Anterior cingulate cortex (tissue), 58 donors: ENCODE measurements around the gene KRTAP4-9.
"Not testable (repeated sequence)": the region's sequence is repeated elsewhere in the genome, so short reads cannot be mapped to it uniquely, and the experiment has no call there.

Source experiments
- DNase-seq, 58 donors: peaks; one replicate each; lab custom pipeline; 2025; lab: John Stamatoyannopoulos, UW

The KRTAP4-9 gene

GRCh38 chr17:41123991-41124371 lies 18.8 kb downstream of the KRTAP4-9 start, which contains the start of gene KRTAP4-12:
Gene KRTAP4-12, minus strand, starts transcription at chr17:41124182. Its CDS starts 60 bp downstream, at chr17:41124122.
- DNase-seq: not testable (repeated sequence)

- DNase-seq: no peak
Measured at GRCh38 chr17:41125064-41125463, 19.9 kb downstream of the KRTAP4-9 start.

- DNase-seq: no peak
Measured at GRCh38 chr17:41126412-41126811, 21.2 kb downstream of the KRTAP4-9 start.

GRCh38 chr17:41127371-41127770 lies 22.2 kb downstream of the KRTAP4-9 start:
- no peak for DNase-seq

GRCh38 chr17:41131979-41132378 lies 26.8 kb downstream of the KRTAP4-9 start:
- DNase-seq: no peak

GRCh38 chr17:41133880-41134735 lies 28.9 kb downstream of the KRTAP4-9 start:
- DNase-seq: no peak

- not testable (repeated sequence) for DNase-seq
Measured at GRCh38 chr17:41139865-41140264, 34.7 kb downstream of the KRTAP4-9 start.

- no peak for DNase-seq
Measured at GRCh38 chr17:41140360-41141131, 35.4 kb downstream of the KRTAP4-9 start, which contains the start of gene KRTAP4-6. Gene KRTAP4-6, minus strand, starts transcription at chr17:41140544. Its CDS starts 57 bp downstream, at chr17:41140487.

- no peak for DNase-seq
Measured at GRCh38 chr17:41141361-41141760, 36.2 kb downstream of the KRTAP4-9 start.

GRCh38 chr17:41144846-41145245 lies 39.7 kb downstream of the KRTAP4-9 start:
- no peak for DNase-seq

GRCh38 chr17:41145261-41145660 lies 40.1 kb downstream of the KRTAP4-9 start:
- no peak for DNase-seq

GRCh38 chr17:41147531-41148204 lies 42.5 kb downstream of the KRTAP4-9 start:
- no peak for DNase-seq

- not testable (repeated sequence) for DNase-seq
Measured at GRCh38 chr17:41148971-41149651, 43.9 kb downstream of the KRTAP4-9 start.

- DNase-seq: no peak
Measured at GRCh38 chr17:41149652-41149985, 44.4 kb downstream of the KRTAP4-9 start, which contains the start of gene KRTAP4-5. Gene KRTAP4-5, minus strand, starts transcription at chr17:41149825. Its CDS starts 58 bp downstream, at chr17:41149767.

GRCh38 chr17:41150026-41150425 lies 44.8 kb downstream of the KRTAP4-9 start:
- DNase-seq: no peak

GRCh38 chr17:41151525-41151924 lies 46.3 kb downstream of the KRTAP4-9 start:
- no peak for DNase-seq

GRCh38 chr17:41153856-41154255 lies 48.7 kb downstream of the KRTAP4-9 start:
- DNase-seq: peak in 4 of 58 donors; percentile 3 to 37 (median 12)
